Central memory CD4-positive, alpha-beta T cell (primary cell): Measurements from ENCODE around the gene GBX1.

Source experiments
- DNase-seq: peaks from one replicate; pipeline ENCODE4 v3.0.0; 2022
- total RNA-seq, 3 experiments: gene quantifications; one replicate each; lab custom pipeline; 2026; lab: John Stamatoyannopoulos, UW

The GBX1 gene
- total RNA-seq = 0 reads per million in 3 experiments

- no peak for DNase-seq
Observed at GRCh38 chr7:151167197-151167961, at the start of gene GBX1. Gene GBX1 (minus strand): TSS chr7:151167694. CDS start chr7:151167548, 146 bp downstream.

GRCh38 chr7:151215396-151215795 lies 47.9 kb upstream of the GBX1 start:
- DNase-seq = no peak

DNA sequence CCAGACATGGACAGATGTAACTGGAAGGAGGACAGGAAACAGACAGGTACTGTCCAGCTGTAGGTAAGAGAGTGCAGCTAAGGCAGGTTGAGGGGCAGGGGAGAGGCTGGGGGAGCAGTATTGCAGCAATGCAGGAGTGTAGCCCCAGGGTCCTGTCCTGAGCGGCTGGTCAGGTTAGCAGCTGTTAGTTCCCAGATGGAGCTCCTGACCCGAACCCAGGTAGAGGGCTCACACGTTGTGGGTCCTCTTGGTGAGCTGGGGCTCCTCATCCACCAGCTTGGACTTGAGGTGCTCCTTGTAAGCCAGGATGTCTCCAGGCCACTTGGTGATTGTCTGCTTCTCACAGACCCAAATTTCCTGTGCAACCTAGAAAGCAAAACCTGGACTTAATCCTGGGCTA lies 46.3 kb upstream of the GBX1 start:
- DNase-seq = no peak

GRCh38 chr7:151212626-151213025 lies 45.1 kb upstream of the GBX1 start:
- DNase-seq = no peak

- DNase-seq = no peak
Observed at GRCh38 chr7:151211155-151211772, 43.8 kb upstream of the GBX1 start.

- no peak for DNase-seq
Observed at GRCh38 chr7:151210087-151210854, 42.8 kb upstream of the GBX1 start, which contains the start of gene H2BK1. Gene H2BK1 (minus strand): TSS chr7:151210488. CDS start chr7:151210318, 170 bp downstream.

DNA sequence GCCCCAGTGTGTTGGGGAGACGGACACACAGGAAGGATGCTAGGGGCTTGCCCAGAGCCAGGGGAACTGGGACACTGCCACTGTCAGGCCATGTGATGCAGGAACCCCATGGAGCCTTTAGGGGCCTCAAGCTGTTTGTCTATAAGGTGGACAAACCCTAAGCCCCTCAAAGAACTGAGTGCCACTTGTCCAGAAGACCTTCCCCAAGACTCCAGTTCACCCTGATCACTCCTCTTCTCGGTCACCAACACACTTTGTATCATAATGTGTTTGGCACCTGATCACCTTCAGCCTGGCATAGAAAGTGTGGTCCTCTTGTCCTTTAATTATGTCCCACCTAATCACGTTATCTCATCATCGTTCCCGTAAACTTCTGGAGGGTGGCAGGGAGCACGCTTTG lies 42.1 kb upstream of the GBX1 start:
- DNase-seq = no peak

DNA sequence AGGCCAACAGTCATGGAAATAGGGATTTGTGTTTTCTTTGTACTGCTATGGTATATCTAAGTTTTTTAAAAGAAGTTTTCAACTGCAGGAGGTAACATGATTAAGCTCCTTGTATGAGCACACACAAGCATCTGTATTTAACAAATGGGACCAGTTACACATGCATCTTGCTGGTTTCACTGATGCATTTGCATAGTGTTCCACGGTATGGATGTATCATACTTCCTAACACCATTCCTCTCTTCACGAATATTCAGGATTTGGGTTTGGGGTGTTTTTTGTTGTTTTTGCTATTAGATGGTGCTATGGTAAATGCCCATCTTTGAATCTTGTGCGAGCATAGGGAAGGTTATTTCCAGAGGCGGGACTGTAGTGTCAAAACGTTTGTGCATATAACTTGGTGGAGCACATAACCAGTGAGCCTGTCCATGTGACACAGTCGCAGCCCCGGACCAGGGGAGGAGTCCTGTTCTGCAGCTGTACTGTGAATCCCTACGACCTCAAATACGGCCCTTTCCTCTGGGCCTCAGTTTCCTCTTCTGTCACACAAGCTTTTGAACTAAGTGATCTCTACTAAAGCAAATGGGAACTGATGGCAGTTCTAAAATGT lies 40.9 kb upstream of the GBX1 start:
- DNase-seq = no peak

DNA sequence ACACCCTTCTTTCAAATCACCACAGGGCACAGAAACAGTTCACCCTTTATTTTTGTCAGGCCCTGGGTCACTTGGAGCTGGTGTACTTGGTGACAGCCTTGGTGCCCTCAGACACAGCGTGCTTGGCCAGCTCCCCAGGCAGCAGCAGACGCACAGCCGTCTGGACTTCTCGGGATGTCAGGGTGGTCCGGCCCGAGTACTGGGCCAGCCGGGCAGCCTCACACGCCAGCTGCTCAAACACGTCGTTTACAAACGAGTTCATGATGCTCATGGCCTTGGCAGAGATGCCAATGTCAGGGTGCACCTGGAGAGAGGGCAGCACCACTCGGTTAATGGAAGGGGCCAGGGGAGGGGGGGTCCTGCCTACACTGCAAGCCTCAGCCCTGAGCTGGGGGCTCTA lies 40.3 kb upstream of the GBX1 start:
- DNase-seq = no peak

DNA sequence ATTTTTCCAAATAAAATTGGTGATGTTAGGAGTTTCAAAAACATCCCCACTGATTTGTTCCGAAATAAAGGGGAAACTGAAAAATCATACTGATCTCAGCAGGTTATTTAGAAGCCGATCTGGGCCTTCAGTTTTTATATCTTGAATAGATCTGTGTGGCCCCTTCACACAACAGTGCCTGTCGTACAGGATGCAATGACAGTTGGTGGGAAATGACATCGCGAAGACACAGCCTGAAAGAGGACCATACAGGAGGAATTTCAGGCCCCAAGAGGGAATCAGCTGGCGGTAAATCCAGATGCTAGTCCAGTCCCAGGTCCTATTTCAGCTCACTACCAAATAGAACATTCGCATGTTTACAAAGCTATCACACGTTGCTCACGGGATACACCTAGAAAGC lies 39.8 kb upstream of the GBX1 start:
- no peak for DNase-seq

DNA sequence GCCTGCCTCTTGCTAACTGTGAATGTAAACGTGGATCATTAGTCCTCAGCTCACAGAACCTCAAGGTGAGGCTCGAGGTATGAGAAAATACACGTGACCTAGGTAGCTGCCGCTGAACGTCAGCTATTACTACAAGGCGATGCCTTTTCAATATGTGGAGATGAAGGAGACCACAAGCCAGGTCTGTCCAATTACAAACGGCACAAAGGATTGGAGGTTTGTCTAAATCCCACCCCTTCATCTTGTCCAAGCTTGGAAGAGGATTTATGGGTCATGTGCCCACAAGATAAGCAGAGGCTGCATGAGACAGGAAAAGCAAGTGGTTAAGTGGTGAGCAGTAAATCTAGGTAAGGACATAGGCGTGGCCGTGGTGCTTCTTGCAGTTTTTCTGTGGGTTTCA lies 39.4 kb upstream of the GBX1 start:
- DNase-seq = peak; percentile 82

DNA sequence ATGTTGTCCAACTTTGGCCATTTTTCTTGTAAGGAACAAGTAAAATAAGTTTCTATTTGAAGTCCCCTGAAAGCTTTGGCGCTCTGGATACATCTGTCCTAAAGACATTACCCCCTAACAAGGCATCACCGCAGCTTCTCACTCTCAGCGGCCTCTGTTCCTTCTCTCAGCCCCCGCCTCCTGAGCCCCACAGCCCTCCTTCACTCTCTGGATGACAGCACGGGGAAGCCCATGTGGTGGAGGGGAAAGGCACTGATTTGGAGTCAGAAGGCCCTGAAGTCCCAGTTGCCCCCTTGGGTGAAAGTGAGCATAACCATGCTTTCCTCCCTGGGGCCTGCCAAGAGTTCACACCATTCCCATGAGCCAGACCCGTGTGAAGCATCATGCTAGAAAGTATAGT lies 38.2 kb upstream of the GBX1 start:
- no peak for DNase-seq

- no peak for DNase-seq
Observed at GRCh38 chr7:151204383-151205032, 37.0 kb upstream of the GBX1 start.

DNA sequence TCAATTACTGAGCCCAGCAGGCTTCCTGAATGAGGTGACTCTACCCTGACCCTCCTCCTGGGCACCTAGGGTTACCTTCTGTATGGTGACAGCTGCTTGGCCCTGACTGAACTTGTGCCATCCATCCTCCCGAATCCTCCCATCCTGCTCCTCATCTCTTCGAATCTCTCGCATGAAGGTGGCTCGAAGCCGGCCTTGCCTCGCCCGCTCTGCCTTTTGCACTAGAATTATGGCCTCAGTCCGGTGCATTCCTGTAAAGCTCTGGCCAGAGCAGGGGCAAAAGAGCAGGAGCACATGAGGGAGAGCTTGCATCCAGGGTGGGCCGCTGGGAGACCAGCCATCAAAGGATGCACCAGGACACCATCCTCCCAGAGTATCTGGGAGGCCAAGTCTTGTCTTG lies 35.3 kb upstream of the GBX1 start:
- DNase-seq = no peak

- no peak for DNase-seq
Observed at GRCh38 chr7:151201751-151202150, 34.3 kb upstream of the GBX1 start.

DNA sequence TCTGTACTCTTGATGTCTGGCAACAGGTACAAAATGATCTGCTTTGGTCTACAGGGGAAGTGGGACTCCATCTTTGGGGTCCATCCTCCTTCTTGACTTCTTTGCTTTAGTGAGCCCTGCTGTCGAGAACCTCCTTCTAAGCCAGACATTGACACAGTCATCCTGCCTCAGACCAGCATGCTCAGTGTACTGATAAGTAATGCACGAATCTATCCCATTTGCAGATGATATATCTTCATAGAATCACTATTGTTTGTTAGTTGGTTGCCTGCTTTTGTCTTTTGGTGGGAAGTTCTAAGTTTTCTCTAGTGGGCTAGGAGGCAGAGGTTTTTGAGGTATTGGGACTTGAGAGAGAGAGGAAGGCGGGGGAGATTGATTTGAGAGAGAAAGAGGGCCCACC lies 33.9 kb upstream of the GBX1 start:
- DNase-seq = no peak

- DNase-seq = no peak
Observed at GRCh38 chr7:151198945-151199848, 31.7 kb upstream of the GBX1 start.

DNA sequence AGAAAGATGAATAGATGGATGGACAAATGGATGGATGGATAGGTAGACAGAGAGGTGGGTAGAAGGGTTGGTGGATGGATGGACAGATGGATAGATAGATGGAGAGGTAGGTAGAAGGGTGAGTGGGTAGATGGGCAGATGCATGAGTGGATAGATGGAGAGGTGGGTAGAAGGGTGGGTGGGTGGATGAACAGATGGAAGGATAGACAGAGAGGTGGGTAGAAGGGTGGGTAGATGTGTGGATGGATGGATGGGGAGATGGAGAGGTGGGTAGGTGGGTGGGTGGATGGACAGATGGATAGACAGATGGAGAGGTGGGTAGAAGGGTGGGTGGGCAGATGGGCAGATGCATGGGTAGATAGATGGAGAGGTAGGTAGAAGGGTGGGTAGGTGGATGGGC lies 30.4 kb upstream of the GBX1 start:
- no peak for DNase-seq

DNA sequence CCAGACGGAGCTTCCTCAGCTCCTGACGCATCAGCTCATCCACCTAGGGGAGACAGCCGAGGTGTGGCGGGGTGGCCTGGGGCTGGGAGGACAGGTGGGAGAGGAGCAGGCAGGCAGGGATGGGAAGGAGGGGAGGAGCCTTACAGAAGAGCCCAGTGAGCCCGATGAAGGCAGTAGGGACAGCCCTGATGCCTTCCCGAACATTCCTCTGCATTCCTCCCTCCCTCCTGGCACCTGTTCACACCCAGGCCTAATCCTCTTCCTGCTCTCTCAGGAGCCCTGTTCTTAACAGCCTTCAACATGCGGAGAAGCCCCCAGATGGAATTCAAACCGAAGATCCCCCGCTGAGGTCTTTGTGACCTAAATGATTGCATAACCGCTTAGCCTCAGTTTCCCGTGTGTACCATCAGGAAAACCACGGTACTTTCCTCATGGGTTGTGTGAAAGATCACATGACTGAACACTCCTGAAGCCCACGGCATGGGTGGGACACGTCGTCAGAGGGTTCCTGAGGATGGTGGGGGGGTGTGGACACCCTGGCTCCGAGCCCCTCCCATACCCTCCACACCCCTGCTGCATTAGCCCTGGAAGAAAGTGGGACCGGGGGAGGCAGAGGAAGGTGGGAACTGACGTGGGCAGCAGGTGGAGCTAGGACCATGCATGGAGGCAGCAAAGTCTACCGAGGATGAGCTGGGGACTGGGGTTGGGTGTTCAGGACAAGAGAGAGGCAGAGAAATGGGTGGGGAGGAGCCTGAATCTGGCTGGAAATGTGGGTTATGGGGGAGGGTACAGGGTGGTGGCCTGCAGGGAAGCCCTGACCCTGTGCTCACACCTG lies 28.3 kb upstream of the GBX1 start:
- DNase-seq = no peak

- DNase-seq = no peak
Observed at GRCh38 chr7:151194188-151194587, 26.7 kb upstream of the GBX1 start.
